ENCODE measurements around the gene MYO1H. TPM values are rescaled to one million over a fixed set of nuclear protein-coding genes. Genes with fewer than 3 reads are reported as not detected.

MYO1H gene
- total RNA-seq, 2 donors from 2014 or later: not detected

DNA sequence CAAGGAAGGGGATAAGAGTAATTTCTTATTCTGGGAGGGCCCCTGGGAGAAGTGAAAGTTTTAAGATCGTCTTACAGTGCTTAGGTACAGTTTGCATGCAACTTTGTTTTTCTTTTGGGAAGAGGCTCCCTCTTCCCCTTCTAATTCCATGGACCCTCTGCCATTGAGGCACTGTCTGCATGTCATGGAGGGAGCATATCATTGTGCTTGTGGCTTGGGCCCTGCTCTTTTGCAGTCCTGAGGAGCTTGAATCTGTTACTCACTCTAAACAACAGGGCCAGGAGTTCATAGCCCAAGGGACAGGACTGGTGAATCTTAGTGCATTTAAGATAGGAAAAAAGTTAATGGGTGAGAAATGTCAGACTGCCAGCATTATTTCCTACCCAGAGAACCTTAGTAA lies 132.1 kb downstream of the MYO1H start:
- Mint-ChIP-seq H3K4me1 (peaks cover 36% of the 10 kb centered on the region), H3K27ac (no peak overlapping the region), H3K27me3 (no peaks in the 10 kb centered on the region), H3K4me3 (no peak overlapping the region), H3K36me3 (ENCODE audit: low read depth) (peaks cover 3% of the 10 kb centered on the region)
- no peak for ATAC-seq
- no peaks in the 10 kb centered on the region for H3K9me3 ChIP-seq (ENCODE audit: control insufficient read depth, low read length, poor library complexity, severe bottlenecking)
- no peak for DNase-seq

DNA sequence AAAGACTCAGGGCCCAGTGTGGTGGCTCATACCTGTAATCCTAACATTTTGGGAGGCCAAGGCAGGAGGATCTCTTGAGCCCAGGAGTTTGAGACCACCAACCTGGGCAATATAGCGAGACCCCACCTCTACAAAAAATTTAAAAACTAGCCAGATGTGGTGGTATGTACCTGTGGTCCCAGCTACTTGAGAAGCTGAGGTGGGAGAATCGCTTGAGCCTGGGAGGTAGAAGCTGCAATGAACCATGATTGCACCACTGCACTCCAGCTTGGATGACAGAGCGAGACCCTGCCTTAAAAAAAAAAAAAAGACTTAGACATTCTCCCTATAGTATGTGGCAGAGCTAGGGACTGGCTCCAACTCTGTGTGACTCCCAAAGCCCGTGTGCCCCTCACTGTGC lies 132.7 kb downstream of the MYO1H start:
- no peaks in the 10 kb centered on the region for H3K27me3 Mint-ChIP-seq
- H3K27ac Mint-ChIP-seq: no peak overlapping the region
- H3K9me3 ChIP-seq (ENCODE audit: control insufficient read depth, low read length, poor library complexity, severe bottlenecking): no peaks in the 10 kb centered on the region
- H3K4me3 Mint-ChIP-seq: no peak overlapping the region
- no peak for DNase-seq
- H3K4me1 Mint-ChIP-seq: peaks cover 34% of the 10 kb centered on the region
- ATAC-seq: no peak
- peaks cover 6% of the 10 kb centered on the region for H3K36me3 Mint-ChIP-seq (ENCODE audit: low read depth)

DNA sequence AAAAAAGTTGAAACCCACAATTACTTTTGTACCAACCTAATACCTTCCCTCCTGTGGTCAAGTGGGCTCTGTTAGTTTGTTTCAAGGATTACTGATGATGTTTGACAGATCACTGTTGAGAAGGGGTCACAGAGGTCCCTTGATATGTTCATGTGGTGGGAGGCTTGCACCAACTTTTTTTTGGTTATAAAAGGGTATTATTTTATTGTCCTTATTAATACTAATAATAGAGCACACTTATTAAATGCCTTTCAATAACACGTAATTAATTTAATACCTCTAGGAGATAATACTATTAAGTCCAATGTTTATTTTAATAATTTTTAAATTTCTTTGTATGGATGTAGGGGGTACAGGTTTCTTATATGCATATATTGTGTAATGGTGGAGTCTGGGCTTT lies 134.2 kb downstream of the MYO1H start:
- H3K4me3 Mint-ChIP-seq: no peak overlapping the region
- DNase-seq (no peak), ATAC-seq (no peak)
- no peak overlapping the region for H3K27ac Mint-ChIP-seq
- no peaks in the 10 kb centered on the region for H3K9me3 ChIP-seq (ENCODE audit: control insufficient read depth, low read length, poor library complexity, severe bottlenecking)
- H3K4me1 Mint-ChIP-seq: peaks cover 20% of the 10 kb centered on the region
- peaks cover 4% of the 10 kb centered on the region for H3K36me3 Mint-ChIP-seq (ENCODE audit: low read depth)
- no peaks in the 10 kb centered on the region for H3K27me3 Mint-ChIP-seq

DNA sequence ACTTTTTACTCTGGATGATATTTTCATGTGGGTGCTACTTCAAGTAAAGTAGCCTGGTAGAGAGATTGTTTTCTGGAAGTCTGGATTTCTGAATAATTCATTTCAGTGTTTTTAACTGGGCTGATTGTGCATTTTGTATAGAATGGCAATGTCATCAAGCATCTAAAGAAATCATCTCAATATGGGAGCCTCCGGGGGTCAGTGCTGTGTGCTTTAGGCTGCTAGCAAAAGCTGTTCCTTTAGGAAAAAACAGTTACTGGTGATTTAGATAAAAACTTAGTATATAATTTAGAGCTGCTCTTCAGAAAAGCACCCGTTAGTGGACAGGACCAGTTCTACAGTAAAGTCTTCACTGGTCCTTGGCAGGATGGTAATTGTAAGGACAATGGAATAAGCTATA lies 134.8 kb downstream of the MYO1H start:
- H3K27me3 Mint-ChIP-seq: no peaks in the 10 kb centered on the region
- peaks cover 3% of the 10 kb centered on the region for H3K36me3 Mint-ChIP-seq (ENCODE audit: low read depth)
- no peaks in the 10 kb centered on the region for H3K9me3 ChIP-seq (ENCODE audit: control insufficient read depth, low read length, poor library complexity, severe bottlenecking)
- H3K4me1 Mint-ChIP-seq: peaks cover 14% of the 10 kb centered on the region
- H3K27ac Mint-ChIP-seq: no peak overlapping the region
- H3K4me3 Mint-ChIP-seq: no peak overlapping the region
- no peak for DNase-seq
- no peak for ATAC-seq

DNA sequence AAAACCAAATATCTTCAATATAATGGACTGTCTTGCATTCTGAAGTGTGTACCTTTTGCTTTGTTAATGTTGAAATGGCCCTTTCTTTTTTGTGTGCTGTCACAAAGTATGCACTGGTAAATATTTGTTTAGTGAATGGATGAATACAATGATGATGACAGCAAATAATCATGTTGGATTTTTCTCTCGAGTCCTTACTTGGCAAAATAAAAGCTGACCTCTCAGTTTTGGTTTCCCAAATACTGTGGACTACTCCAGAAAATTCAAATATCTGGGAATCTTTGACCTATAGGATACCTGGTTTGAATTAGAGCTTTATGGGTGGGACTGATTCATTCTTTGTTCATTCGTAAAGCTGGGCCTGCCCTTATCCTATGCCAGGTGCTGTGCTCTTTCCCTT lies 135.2 kb downstream of the MYO1H start:
- peaks cover 13% of the 10 kb centered on the region for H3K4me1 Mint-ChIP-seq
- no peak overlapping the region for H3K27ac Mint-ChIP-seq
- no peak for DNase-seq
- no peaks in the 10 kb centered on the region for H3K9me3 ChIP-seq (ENCODE audit: control insufficient read depth, low read length, poor library complexity, severe bottlenecking)
- H3K4me3 Mint-ChIP-seq: no peak overlapping the region
- peaks cover 3% of the 10 kb centered on the region for H3K36me3 Mint-ChIP-seq (ENCODE audit: low read depth)
- no peaks in the 10 kb centered on the region for H3K27me3 Mint-ChIP-seq
- no peak for ATAC-seq

DNA sequence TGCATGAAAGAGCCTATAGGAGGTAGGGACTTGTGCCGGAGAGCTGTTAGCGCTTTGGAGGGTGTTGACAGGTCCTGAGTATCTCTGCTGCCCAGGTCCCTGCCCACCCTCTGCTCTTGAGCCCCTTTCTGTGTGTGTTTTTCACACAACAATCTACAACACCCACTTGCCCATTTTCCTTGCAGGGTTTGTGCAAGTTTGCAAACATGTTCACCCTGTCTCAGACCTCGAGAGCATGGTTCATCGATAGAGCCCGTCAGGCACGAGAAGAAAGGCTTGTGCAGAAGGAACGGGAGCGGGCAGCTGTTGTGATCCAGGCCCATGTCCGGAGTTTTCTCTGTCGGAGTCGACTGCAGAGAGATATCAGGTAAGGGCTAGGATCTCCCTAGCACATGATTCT lies 135.6 kb downstream of the MYO1H start:
- Mint-ChIP-seq H3K36me3 (ENCODE audit: low read depth) (peaks cover 3% of the 10 kb centered on the region), H3K4me3 (no peak overlapping the region), H3K27me3 (no peaks in the 10 kb centered on the region), H3K4me1 (peaks cover 13% of the 10 kb centered on the region), H3K27ac (no peak overlapping the region)
- no peak for ATAC-seq
- no peaks in the 10 kb centered on the region for H3K9me3 ChIP-seq (ENCODE audit: control insufficient read depth, low read length, poor library complexity, severe bottlenecking)
- no peak for DNase-seq

DNA sequence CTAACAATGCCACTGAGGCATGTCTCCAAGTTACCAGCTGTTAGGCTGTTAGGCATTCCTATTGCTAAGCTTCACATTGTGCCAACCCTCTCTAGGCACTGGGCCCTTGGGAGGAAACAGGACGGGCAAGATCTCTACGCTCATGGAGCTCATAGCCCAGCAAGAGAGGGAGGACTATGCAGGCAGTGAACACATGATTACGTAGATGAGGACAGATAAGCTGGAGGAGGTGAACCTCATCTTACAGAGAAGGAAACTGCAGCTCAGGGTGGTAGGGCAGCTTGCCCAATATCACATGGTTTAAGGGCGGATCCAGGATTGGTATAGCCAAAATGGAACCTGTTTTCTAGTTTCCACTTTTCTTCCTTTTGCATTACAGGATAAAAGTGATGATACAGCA lies 137.5 kb downstream of the MYO1H start:
- H3K9me3 ChIP-seq (ENCODE audit: control insufficient read depth, low read length, poor library complexity, severe bottlenecking): no peaks in the 10 kb centered on the region
- no peak overlapping the region for H3K27ac Mint-ChIP-seq

DNA sequence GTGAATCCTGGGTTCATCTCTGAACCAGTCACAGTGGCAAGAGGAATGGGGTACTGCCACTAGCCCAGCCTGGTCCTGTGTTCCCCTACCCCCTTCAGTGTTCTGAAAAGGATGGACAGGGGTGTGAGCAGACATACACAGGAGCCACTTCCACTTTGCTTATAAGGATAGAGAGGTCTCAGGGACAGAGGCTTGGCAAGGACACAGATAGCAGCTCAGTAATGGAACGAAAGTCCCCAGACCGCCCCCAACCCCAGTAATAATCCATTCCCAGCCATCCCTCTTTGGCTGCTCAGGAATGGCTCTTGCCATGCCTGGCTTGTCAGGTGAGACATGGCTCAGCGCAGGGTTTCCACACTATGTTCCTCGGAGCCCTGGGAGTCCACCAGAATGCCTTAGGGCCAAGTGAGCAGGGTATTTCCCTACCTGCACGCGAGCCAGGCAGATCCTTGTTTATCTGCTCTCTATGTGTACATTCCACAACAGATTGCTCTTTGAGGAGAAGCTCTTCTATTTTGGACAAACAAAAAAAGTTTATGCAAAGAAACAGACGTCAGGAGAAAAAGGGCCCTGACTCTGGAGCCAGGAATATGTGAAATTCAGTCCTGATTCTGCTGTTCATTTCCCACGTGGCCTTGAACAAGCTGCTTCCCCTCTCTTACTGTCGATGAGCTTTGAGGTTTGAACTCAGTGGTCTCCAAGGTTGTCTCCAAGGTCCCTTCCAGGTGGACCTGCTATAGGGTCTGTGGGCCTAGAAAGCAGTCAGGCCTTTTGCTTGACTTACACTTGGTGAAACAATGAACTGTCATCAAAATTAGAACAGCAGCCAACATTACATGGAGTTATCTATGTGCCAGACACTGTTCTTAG lies 139.7 kb downstream of the MYO1H start:
- H3K4me1 Mint-ChIP-seq: peaks cover 2% of the 10 kb centered on the region

More for the DNA sequence above, 137.5 kb downstream of the MYO1H start:
- Mint-ChIP-seq H3K4me1 (peaks cover 2% of the 10 kb centered on the region), H3K27me3 (no peaks in the 10 kb centered on the region), H3K36me3 (ENCODE audit: low read depth) (peaks cover 6% of the 10 kb centered on the region), H3K4me3 (no peak overlapping the region)
- no peak for ATAC-seq
- DNase-seq: no peak

DNA sequence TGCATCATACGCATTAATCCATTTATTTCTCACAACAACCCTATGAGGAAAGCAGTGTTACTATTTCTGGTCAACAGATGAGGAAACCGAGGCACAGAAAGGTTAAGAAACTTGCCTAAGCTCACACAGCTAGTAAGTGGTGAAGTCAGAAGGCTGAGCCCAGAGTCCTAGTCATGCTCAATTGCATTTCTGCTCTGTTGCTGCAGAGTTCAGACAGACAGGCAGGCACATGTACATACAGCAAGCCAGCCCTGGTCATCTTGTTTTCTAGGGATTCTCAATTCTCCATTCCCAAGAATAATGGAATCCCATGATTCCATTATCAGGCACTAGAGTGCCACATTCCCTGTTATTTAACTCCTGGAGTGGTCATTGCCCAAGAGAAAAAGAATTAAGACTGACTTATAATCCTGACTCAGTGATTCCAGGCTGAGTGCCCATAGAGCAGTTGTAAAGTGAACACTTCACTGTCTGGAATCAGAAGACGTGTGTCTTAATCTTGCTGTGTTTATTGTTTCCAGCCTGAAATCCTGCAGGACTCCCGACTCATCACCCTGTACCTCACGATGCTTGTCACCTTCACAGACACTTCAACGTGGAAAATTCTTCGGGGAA lies 140.5 kb downstream of the MYO1H start:
- no peaks in the 10 kb centered on the region for H3K27me3 Mint-ChIP-seq
- no peaks in the 10 kb centered on the region for H3K9me3 ChIP-seq (ENCODE audit: control insufficient read depth, low read length, poor library complexity, severe bottlenecking)
- peaks cover 6% of the 10 kb centered on the region for H3K36me3 Mint-ChIP-seq (ENCODE audit: low read depth)
- no peak overlapping the region for H3K4me3 Mint-ChIP-seq
- peaks cover 2% of the 10 kb centered on the region for H3K4me1 Mint-ChIP-seq
- H3K27ac Mint-ChIP-seq: no peak overlapping the region
- ATAC-seq (no peak), DNase-seq (no peak)

More for the DNA sequence above, 139.7 kb downstream of the MYO1H start:
- no peak for DNase-seq
- no peak overlapping the region for H3K27ac Mint-ChIP-seq
- H3K27me3 Mint-ChIP-seq: no peaks in the 10 kb centered on the region
- H3K4me3 Mint-ChIP-seq: no peak overlapping the region
- H3K9me3 ChIP-seq (ENCODE audit: control insufficient read depth, low read length, poor library complexity, severe bottlenecking): no peaks in the 10 kb centered on the region
- H3K36me3 Mint-ChIP-seq (ENCODE audit: low read depth): peaks cover 6% of the 10 kb centered on the region
- ATAC-seq: no peak

DNA sequence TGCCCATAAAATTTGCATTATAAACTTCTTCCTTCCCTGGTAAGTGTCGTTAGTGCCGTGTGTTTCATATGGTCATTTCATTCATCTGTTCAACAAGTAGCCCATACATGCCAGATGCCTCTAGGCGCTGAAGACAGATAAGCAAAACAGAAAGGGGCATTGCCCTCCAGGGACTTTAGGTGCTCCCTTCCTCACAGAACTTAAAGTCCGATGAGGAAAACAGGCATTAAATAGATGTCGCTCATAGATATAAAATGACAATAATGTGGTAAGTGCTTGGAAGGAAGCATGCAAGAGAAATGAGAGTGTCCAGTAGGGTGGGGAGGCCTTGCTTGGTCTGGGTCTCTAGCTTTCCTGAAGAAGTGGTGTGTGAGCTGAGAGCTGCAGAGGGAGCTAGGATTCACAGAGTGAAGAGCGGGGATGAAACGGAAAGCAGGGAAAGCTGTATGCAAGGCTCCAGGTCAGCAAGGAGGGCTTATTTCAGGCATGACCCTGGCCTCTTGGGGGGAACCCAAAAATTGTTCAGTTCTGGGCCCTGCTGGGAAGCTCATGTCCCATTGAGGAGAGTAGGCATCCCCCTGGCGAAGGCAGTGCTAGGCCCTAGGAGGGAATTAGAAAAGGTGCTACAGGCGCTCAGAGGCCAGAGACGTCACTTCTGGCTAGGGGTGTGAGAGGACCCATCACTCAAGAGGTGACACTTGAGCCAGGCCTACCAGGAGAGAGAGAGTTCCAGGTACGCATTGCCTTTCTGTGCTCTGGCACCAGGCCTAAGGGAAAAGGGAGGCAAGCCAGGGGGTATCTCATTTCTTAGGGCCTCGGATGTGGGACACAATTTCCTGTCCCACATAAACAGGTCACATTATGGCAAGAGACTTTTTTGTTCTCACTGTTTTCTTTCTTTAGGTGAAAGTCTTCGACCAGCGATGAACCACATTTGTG lies 141.6 kb downstream of the MYO1H start:
- no peak for DNase-seq
- Mint-ChIP-seq H3K4me1 (peaks cover 2% of the 10 kb centered on the region), H3K27me3 (no peaks in the 10 kb centered on the region), H3K27ac (no peak overlapping the region), H3K36me3 (ENCODE audit: low read depth) (peaks cover 10% of the 10 kb centered on the region), H3K4me3 (no peak overlapping the region)
- no peak for ATAC-seq
- H3K9me3 ChIP-seq (ENCODE audit: control insufficient read depth, low read length, poor library complexity, severe bottlenecking): no peaks in the 10 kb centered on the region

DNA sequence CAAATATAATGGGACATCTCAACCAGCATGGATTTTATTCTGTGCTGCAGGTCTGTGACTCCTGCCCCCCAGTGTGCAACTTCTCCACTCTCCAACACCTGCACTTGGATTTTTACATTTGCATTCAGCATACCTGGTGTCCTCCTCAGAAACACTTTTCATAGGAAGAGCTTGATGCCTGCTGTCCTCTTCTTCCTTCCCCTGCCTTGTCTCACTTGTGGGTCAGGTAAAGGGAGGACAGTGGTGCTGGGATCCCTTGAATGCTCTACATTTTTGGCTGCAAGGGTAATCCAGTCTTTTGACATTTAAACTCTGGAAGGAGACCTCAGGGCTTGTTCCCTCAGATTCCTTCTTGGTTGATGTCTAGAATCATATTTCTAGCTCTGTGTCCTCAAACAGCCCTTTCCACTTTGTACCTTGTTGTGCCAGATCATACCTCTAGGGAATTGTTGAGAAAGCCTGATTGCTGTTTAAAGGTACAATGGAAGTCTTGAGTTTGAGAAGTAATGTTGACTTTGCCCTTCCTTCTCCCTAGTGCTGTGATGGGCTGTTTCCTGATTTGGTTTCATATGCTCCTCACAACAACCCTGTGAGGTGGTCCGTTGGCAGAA lies 142.4 kb downstream of the MYO1H start:
- H3K36me3 Mint-ChIP-seq (ENCODE audit: low read depth): peaks cover 14% of the 10 kb centered on the region
- no peaks in the 10 kb centered on the region for H3K27me3 Mint-ChIP-seq
- no peaks in the 10 kb centered on the region for H3K9me3 ChIP-seq (ENCODE audit: control insufficient read depth, low read length, poor library complexity, severe bottlenecking)
- H3K4me3 Mint-ChIP-seq: no peak overlapping the region
- peaks cover 4% of the 10 kb centered on the region for H3K4me1 Mint-ChIP-seq
- DNase-seq (no peak), ATAC-seq (no peak)
- H3K27ac Mint-ChIP-seq: no peak overlapping the region

DNA sequence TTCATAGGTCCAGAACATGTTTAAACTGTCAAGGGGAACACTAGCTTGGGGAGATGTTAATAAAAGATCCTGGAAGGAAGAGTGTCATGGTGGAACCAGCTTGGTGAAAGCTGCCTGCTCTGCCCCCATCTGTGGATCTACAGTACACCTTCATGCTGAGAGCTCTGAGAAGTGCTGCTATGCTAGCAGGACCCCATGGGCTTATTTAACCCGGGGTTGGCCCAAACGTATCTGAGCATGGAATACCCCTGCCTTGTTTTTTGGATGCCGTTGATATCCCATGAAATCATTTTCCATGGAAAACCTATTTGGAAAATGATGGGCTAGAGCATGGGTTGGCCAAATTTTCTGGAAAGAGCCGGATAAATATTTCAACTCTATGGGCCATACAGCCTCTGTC lies 144.0 kb downstream of the MYO1H start:
- H3K9me3 ChIP-seq (ENCODE audit: control insufficient read depth, low read length, poor library complexity, severe bottlenecking): no peaks in the 10 kb centered on the region
- DNase-seq (no peak), ATAC-seq (no peak)
- Mint-ChIP-seq H3K4me3 (no peak overlapping the region), H3K27me3 (no peaks in the 10 kb centered on the region), H3K36me3 (ENCODE audit: low read depth) (peaks cover 14% of the 10 kb centered on the region), H3K27ac (no peak overlapping the region), H3K4me1 (peaks cover 4% of the 10 kb centered on the region)

DNA sequence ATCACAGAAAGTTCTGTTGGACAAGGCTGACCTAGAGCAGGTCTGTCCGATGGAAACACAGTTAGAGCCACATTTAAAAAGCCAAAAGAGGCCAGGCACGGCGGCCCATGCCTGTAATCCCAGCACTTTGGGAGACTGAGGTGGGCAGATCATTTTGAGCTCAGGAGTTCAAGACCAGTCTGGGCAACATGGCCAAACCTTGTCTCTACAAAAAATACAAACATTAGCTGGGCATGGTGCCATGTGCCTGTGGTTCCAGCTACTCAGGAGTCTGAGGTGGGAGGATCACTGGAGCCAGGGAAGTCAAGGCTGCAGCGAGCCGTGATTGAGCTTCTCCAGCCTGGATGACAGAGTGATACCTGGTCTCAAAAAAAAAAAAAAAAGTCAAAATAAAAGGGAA lies 144.7 kb downstream of the MYO1H start:
- no peak for ATAC-seq
- Mint-ChIP-seq H3K4me3 (no peak overlapping the region), H3K36me3 (ENCODE audit: low read depth) (peaks cover 14% of the 10 kb centered on the region), H3K27ac (no peak overlapping the region), H3K4me1 (peaks cover 4% of the 10 kb centered on the region), H3K27me3 (no peaks in the 10 kb centered on the region)
- no peak for DNase-seq
- no peaks in the 10 kb centered on the region for H3K9me3 ChIP-seq (ENCODE audit: control insufficient read depth, low read length, poor library complexity, severe bottlenecking)

All from T-helper 17 cell (primary cell).